Aorta (tissue), 5 donors: ENCODE measurements around the gene RNF227. TPM values are rescaled to one million over a fixed set of nuclear protein-coding genes. Genes with fewer than 3 reads are reported as not detected.
"Not testable (repeated sequence)": the region's sequence is repeated elsewhere in the genome, so short reads cannot be mapped to it uniquely, and the experiment has no call there.

Experiments used
- ATAC-seq: fragments of 200-7000 bp; cut with Tn5 transposase; one replicate; pipeline ENCODE4 v1.9.1; 2022; ENCODE audit warnings: moderate library complexity; ENCODE audit not compliant: low FRiP score
- DNase-seq, 2 donors: peaks; one replicate each; pipeline ENCODE4 v3.0.0-alpha.2; 2020
- H3K27ac ChIP-seq, 2 donors: one replicate each; pipeline ENCODE4 v1.5.1; 2013; ENCODE audit warnings: low read length in 2 of 2, mild to moderate bottlenecking in 2 of 2, moderate library complexity in 2 of 2, control low read depth in 1 of 2, inconsistent platforms in 1 of 2, low read depth in 1 of 2
- H3K27me3 ChIP-seq, 2 donors: one replicate each; pipeline ENCODE4 v1.6.1; 2013; ENCODE audit warnings: control low read depth in 1 of 2, low read length in 1 of 2, mild to moderate bottlenecking in 1 of 2, moderate library complexity in 1 of 2; ENCODE audit not compliant: insufficient read depth in 2 of 2, control insufficient read depth in 1 of 2
- H3K36me3 ChIP-seq, 2 donors: one replicate each; pipeline ENCODE4 v1.6.1; 2013; ENCODE audit warnings: control low read depth in 1 of 2, low read length in 1 of 2, mild to moderate bottlenecking in 1 of 2; ENCODE audit not compliant: insufficient read depth in 2 of 2, control insufficient read depth in 1 of 2
- H3K4me1 ChIP-seq, 2 donors: one replicate each; pipeline ENCODE4 v1.6.1; 2013; ENCODE audit warnings: low read length in 2 of 2, control low read depth in 1 of 2, mild to moderate bottlenecking in 1 of 2, moderate library complexity in 1 of 2; ENCODE audit not compliant: insufficient read depth in 2 of 2, control insufficient read depth in 1 of 2
- H3K4me3 ChIP-seq, 2 donors: one replicate each; pipeline ENCODE4 v1.5.1; 2013; ENCODE audit warnings: low read length in 2 of 2, control low read depth in 1 of 2, mild to moderate bottlenecking in 1 of 2
- H3K9me3 ChIP-seq: one replicate; pipeline ENCODE4 v1.6.1; 2013; ENCODE audit warnings: mild to moderate bottlenecking, low read length; ENCODE audit not compliant: control insufficient read depth
- WGBS, 2 donors: extraction: QIAGEN DNeasy Blood & Tissue Kit; methylation state at CpG; one replicate each; pipeline ENCODE4 v1.1.7; 2013; 5-methylcytosine and 5-hydroxymethylcytosine counted together
- intact Hi-C, 2 donors: fragments of 100-400 bp; cut with DNase I; formaldehyde crosslinking; loops; one replicate each; pipeline versions ENCODE4 v1.14.2 to v1.15.0; 2022
- long read RNA-seq, 2 donors: library from polyadenylated mRNA; unstranded; transcript quantifications; one replicate each; pipeline ENCODE4 v2.0.0, GENCODE V29; 2020 to 2021
- polyA plus RNA-seq, 2 donors: library from polyadenylated mRNA; stranded (reverse); fragments of 200-250 nt; gene quantifications; one replicate each; pipeline ENCODE4 v1.2.3, GENCODE V29; 2013
- total RNA-seq, 2 donors: library from RNA; stranded (reverse); fragmentation: NEBNext Ultra II Directional; extraction: Animal tissue kit (Norgen Biotek cat#: 25700); gene quantifications; one replicate each; pipeline ENCODE4 v1.2.1, GENCODE V29; 2021
- donor health status: healthy with polysubstance abuse.
- donor health status: Bipolar disorder and iron deficiency.
- donor health status: DM: no; HTN: no; CAD: no.
- donor health status: DM: no; HTN: no; CAD: no.
- donor health status: DM: yes; HTN: yes; CAD: no.

Gene RNF227
- total RNA-seq (1 to 10 TPM; 1.9 to 3.0 TPM), polyA plus RNA-seq (1 to 10 TPM in 1 of 2 donors, under 1 TPM in 1; 0.50 to 1.9 TPM)
- long read RNA-seq, donor 1, partial matches to known transcripts, result 0 of 1 reads
- long read RNA-seq, donor 1, other reads (novel, unspliced or antisense), result 0 of 1 reads
- long read RNA-seq, donor 2, partial matches to known transcripts, result 0 of 2 reads
- long read RNA-seq, donor 2, other reads (novel, unspliced or antisense), result 1 of 2 reads

DNA sequence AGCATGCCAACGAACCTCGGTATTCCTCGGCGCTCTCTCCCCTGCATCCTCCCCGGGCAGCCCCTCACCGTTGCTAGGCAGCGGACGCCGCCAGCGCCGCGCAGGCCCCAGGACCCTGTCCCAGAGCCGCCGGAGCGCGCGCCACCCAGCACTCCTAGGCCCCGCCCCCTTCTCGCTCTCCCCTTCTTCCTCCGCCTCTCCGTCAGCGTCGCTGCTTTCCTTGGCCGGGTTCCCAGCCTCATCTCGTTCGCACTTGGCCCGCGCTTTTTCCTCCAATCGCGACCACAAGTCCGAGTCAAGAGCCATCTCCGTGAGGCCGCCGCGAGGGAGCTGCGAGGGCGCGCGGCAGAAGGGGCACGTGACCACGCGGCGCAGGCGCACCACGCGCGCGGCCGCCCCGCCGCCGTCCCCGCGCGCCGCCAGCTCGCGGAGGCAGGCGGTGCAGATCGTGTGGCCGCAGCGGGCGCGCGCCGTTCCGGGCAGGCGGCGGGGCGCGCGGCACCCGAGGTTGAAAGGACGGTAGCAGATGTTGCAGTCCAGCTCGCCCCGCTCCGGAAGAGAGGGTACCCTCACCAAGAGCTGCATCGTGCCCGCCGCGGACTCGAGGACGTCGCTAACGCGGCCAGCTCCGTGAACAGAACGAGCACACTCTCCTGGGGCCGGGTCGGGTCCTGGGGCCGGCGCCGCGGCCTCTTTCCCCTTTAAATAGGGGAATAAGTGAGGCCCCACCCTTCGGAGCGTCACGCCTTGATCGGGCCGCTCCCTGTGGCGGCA is at the start of gene RNF227:
TSS of gene RNF227 (minus strand) at position 679 of the 774 bp plus-strand sequence. CDS start at position 585, 94 bp downstream.
- ATAC-seq, result peak; percentile 92
- Histone ChIP-seq H3K36me3 (no peaks in the 10 kb centered on the region), H3K27me3 (no peaks in the 10 kb centered on the region), H3K4me3 (peak within 1 kb of the TSS; percentile 3 to 6), H3K4me1 (no peaks in the 10 kb centered on the region), H3K27ac (peak within 1 kb of the TSS; percentile 76 to 88), H3K9me3 (no peaks in the 10 kb centered on the region)
- DNase-seq, result peak; percentile 96 to 97
- WGBS, 2 donors, result 0 to 1% methylated on average over 85 to 100 of the region's 100 CpGs
- intact Hi-C loops, result loop anchor here in 1 of 2 donors (2.0 kb wide), 1 partner anchor 75 kb away; no protein-coding TSS in a partner anchor

DNA sequence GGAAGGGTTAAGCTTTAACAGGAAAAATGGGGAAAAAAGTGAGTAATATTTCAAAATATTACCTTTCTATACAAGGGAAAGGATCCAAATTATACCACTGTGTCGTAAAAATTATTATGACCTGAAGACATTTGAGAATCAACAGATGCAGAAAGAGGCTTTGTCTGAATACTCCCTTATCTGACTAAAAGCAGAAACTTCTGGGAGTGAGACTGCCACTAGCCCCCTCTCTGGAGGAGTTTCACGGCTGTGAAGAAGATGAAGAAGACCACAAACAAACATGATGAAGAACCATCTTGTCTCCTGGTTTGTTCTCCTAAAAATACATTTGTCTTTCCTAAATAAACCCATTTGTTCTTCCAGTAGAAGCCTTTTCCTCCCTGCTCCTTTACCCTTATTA is 45.3 kb upstream of the RNF227 start:
- Histone ChIP-seq H3K27me3 (no peaks in the 10 kb centered on the region), H3K4me1 (no peaks in the 10 kb centered on the region), H3K9me3 (no peaks in the 10 kb centered on the region), H3K27ac (no peak overlapping the region), H3K36me3 (no peaks in the 10 kb centered on the region), H3K4me3 (no peak overlapping the region)
- intact Hi-C loops, result no loop called here
- ATAC-seq (no peak), DNase-seq (no peak)
- 28 to 32% methylated on average over 2 of the region's 2 CpGs for WGBS, 2 donors

GRCh38 chr17:7959503-7960253 is 43.6 kb upstream of the RNF227 start:
- ATAC-seq, result no peak

DNA sequence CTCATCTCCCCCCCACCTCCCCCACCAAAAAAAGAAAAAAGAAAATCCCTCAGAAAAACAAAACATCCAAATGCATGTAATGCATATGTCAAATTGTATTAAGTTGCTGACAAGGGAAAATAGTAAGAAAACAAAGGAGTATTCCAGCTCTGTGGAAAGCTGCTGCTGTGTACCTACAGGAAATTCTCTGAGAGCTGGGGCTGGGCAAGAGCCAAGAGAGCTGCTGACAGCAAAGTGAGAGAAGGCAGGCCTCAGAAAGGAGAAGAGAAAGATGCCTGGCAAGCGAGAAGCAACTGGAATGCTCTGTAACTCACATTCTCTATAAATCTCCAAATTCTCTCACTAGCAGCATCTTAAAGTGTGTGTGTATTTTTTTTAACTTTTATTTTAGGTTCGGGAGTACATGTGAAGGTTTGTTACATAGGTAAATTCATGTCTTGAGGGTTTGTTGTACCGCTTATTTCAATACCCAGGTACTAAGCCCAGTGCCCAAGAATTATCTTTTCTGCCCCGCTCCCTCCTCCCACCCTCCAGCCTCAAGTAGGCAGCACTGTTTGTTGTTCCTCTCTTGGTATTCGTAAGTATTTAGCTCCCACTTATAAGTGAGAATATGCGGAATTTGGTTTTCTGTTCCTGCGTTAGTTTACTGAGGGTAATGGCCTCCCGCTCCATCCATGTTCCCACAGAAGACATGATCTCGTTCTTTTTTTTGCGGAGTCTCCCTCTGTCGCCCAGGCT is 40.3 kb upstream of the RNF227 start:
- Histone ChIP-seq H3K4me3 (no peak overlapping the region), H3K36me3 (no peaks in the 10 kb centered on the region), H3K9me3 (no peaks in the 10 kb centered on the region), H3K4me1 (no peaks in the 10 kb centered on the region), H3K27me3 (no peaks in the 10 kb centered on the region), H3K27ac (no peak overlapping the region)
- 67% methylated on average over 11 of the region's 11 CpGs for WGBS, 2 donors
- intact Hi-C loops, result no loop called here
- ATAC-seq (no peak), DNase-seq (no peak)

More at GRCh38 chr17:7959503-7960253, 43.6 kb upstream of the RNF227 start:
- intact Hi-C loops, result no loop called here
- H3K27ac ChIP-seq, result no peak overlapping the region
- H3K36me3 ChIP-seq, result no peaks in the 10 kb centered on the region
- H3K4me3 ChIP-seq, result no peak overlapping the region
- DNase-seq, result no peak
- no peaks in the 10 kb centered on the region for H3K4me1 ChIP-seq
- H3K27me3 ChIP-seq, result no peaks in the 10 kb centered on the region
- 89% methylated on average over 9 of the region's 9 CpGs for WGBS, 2 donors
- H3K9me3 ChIP-seq, result no peaks in the 10 kb centered on the region

DNA sequence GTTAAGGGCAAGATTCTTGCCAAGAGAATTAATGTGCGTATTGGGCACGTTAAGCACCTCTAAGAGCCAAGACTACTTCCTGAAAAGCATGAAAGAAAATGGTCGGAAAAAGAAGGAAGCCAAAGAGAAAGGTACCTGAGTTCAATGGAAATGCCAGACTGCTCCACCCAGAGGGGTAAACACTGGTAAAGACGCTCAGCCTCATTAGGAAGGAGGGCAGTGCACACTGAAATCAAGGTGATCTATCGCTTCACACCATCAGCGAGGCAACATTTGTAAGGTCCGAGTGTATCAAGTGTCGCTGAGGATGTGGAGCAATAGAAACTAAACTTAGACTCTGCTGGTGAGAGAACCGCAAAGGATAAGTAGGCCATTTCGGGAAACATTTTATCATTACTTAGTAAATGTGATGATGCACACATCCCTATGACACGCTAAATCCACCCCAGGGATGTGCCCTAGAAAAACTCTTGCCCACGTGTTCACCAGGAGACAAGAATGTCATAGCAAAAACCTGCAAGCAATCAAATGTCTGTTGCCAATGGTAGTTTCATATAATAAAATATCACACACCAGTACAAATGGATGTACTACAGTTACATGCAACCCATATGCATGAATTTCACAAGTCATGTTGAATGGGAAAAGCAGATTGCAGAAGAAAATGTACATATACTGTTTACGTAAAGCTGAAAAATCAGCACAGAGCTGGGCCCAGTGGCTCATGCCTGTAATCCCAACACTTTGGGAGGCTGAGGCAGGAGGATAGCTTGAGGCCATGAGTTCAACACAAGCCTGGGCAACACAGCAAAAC is 39.5 kb upstream of the RNF227 start:
- no peak overlapping the region for H3K27ac ChIP-seq
- H3K4me3 ChIP-seq, result no peak overlapping the region
- no peak for DNase-seq
- no peaks in the 10 kb centered on the region for H3K36me3 ChIP-seq
- WGBS, 2 donors, result 80 to 81% methylated on average over 13 of the region's 13 CpGs
- no peaks in the 10 kb centered on the region for H3K9me3 ChIP-seq
- intact Hi-C loops, result no loop called here
- H3K27me3 ChIP-seq, result no peaks in the 10 kb centered on the region
- ATAC-seq, result no peak
- H3K4me1 ChIP-seq, result no peaks in the 10 kb centered on the region

DNA sequence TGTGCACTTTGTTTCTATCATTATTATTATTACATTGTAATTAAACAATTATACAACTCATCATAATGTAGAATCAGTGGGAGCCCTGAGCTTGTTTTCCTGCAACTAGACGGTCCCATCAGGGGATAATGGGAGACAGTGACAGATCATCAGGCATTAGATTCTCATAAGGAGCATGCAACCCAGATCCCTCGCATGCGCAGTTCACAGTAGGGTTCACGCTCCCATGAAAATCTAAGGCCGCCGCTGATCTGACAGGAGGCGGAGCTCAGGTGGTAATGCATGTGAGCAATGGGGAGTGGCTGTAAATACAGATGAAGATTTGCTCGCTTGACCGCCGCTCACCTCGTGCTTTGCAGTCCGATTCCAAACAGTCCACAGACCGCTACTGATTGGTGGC is 37.2 kb upstream of the RNF227 start:
- H3K4me1 ChIP-seq, H3K4me3 ChIP-seq, H3K27me3 ChIP-seq, DNase-seq, H3K9me3 ChIP-seq, ATAC-seq, H3K36me3 ChIP-seq, intact Hi-C loops, H3K27ac ChIP-seq: not testable (repeated sequence)
- 94 to 95% methylated on average over 13 of the region's 13 CpGs for WGBS, 2 donors

DNA sequence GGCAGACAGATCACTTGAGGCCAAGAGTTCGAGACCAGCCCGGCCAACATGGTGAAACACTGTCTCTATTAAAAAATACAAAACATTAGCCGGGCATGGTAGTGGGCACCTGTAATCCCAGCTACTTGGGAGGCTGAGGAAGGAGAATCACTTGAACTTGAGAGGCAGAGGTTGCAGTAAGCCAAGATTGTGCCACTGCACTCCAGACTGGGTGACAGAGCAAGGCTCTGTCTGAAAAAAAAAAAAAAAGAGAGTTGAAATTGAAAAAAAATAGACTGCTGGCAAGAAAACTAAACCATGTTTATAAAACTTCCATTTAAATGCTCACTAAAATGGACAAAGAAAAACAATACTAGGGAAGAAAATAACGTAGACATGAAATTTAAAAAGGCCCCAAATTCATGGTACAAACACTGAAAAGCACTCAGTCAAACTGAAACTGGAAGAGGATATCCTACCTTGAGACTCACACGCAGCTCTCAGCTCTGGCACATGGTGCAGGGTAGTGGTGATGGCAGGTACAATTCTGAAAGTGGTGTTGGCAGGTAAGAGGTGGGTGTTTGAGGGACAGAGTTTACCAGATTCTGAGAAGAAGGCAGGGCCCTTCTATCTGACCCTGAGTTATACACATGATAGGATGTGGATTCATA is 35.2 kb upstream of the RNF227 start:
- DNase-seq, result no peak
- Histone ChIP-seq H3K27me3 (no peaks in the 10 kb centered on the region), H3K9me3 (no peaks in the 10 kb centered on the region), H3K4me1 (no peaks in the 10 kb centered on the region), H3K4me3 (no peak overlapping the region), H3K27ac (no peak overlapping the region), H3K36me3 (peaks cover 3 to 6% of the 10 kb centered on the region in 2 donors)
- no peak for ATAC-seq
- 65 to 69% methylated on average over 5 of the region's 5 CpGs for WGBS, 2 donors
- intact Hi-C loops, result no loop called here
